Activated CD8-positive, alpha-beta memory T cell treated with anti-CD3 and anti-CD28 coated beads for 36 hours (primary cell): ENCODE data around the gene UBASH3B. TPM values are rescaled to one million over a fixed set of nuclear protein-coding genes. Genes with fewer than 3 reads are reported as not detected.
"Not testable (repeated sequence)": the region's sequence is repeated elsewhere in the genome, so short reads cannot be mapped to it uniquely, and the experiment has no call there.

Experiments
- CTCF ChIA-PET: fragments of 350-600 bp; sonication (Branson Sonifier 250); formaldehyde crosslinking; loops from one replicate; lab custom pipeline; 2021; ENCODE audit warnings: antibody characterized with exemption; lab: Charles Lee
- POLR2A ChIA-PET: fragments of 350-600 bp; sonication (Branson Sonifier 250); formaldehyde crosslinking; loops from one replicate; lab custom pipeline; 2021; ENCODE audit warnings: antibody characterized with exemption; lab: Charles Lee
- total RNA-seq, 2 experiments: library from RNA; stranded (reverse); gene quantifications; one replicate each; pipeline ENCODE4 v1.2.3, GENCODE V29; 2021

Gene UBASH3B
- total RNA-seq, 2 experiments from 2014 or later, result 54.7 to 62.7 TPM

- CTCF ChIA-PET, result interaction anchor here (0.8 to 1.4 kb wide), 5 partner anchors 13 to 201 kb away, joined by 3 to 5 read pairs (median 3); no protein-coding TSS in a partner anchor
- POLR2A ChIA-PET, result no interaction called here
Measured at GRCh38 chr11:122821169-122821568, 165.6 kb downstream of the UBASH3B start.

GRCh38 chr11:122822241-122822640, 166.7 kb downstream of the UBASH3B start:
- ChIA-PET CTCF (interaction anchor here (1.1 to 1.4 kb wide), 4 partner anchors 14 to 200 kb away, joined by 3 to 5 read pairs (median 3); no protein-coding TSS in a partner anchor), POLR2A (no interaction called here)

GRCh38 chr11:122823564-122823963, 168.0 kb downstream of the UBASH3B start:
- CTCF ChIA-PET, result interaction anchor here (1.6 kb wide), 1 partner anchor 15 kb away, joined by 4 read pairs; the partner anchor contains the start of gene CRTAM
- POLR2A ChIA-PET, result no interaction called here

- CTCF ChIA-PET, result interaction anchor here (1.0 kb wide), 1 partner anchor 33 kb away, joined by 3 read pairs; no protein-coding TSS in a partner anchor
- POLR2A ChIA-PET, result not testable (repeated sequence)
Measured at GRCh38 chr11:122829371-122829770, 173.8 kb downstream of the UBASH3B start.

- CTCF ChIA-PET, result interaction anchor here (1.8 kb wide), 1 partner anchor 20 kb away, joined by 6 read pairs; no protein-coding TSS in a partner anchor
- POLR2A ChIA-PET, result not testable (repeated sequence)
Measured at GRCh38 chr11:122832297-122832696, 176.8 kb downstream of the UBASH3B start.

- ChIA-PET CTCF (interaction anchor here (0.6 to 2.3 kb wide), 7 partner anchors 13 to 186 kb away, joined by 3 to 6 read pairs (median 3); no protein-coding TSS in a partner anchor), POLR2A (no interaction called here)
Measured at GRCh38 chr11:122832721-122833470, 177.4 kb downstream of the UBASH3B start.

- POLR2A ChIA-PET, result interaction anchor here (0.6 kb wide), 1 partner anchor 18 kb away, joined by 3 read pairs; no protein-coding TSS in a partner anchor
- CTCF ChIA-PET, result interaction anchor here (0.6 to 2.3 kb wide), 6 partner anchors 13 to 27 kb away, joined by 3 to 4 read pairs (median 3); no protein-coding TSS in a partner anchor
Measured at GRCh38 chr11:122833846-122834464, 178.4 kb downstream of the UBASH3B start.

- CTCF ChIA-PET, result interaction anchor here (1.6 kb wide), 1 partner anchor 17 kb away, joined by 8 read pairs; no protein-coding TSS in a partner anchor
- POLR2A ChIA-PET, result interaction anchor here (0.7 kb wide), 1 partner anchor 16 kb away, joined by 3 read pairs; no protein-coding TSS in a partner anchor
Measured at GRCh38 chr11:122836916-122837315, 181.4 kb downstream of the UBASH3B start.

- POLR2A ChIA-PET, result interaction anchor here (0.7 to 1.9 kb wide), 8 partner anchors 9 to 224 kb away, joined by 3 to 16 read pairs (median 6); partner anchors contain the start of gene HSPA8
- CTCF ChIA-PET, result interaction anchor here (0.8 to 3.6 kb wide), 8 partner anchors 10 to 185 kb away, joined by 3 to 20 read pairs (median 4); no protein-coding TSS in a partner anchor
Measured at GRCh38 chr11:122837528-122838346, 182.2 kb downstream of the UBASH3B start.

- CTCF ChIA-PET, result interaction anchor here (0.8 to 2.8 kb wide), 4 partner anchors 8 to 122 kb away, joined by 3 to 16 read pairs (median 8); no protein-coding TSS in a partner anchor
Measured at GRCh38 chr11:122843281-122844141, 188.0 kb downstream of the UBASH3B start.

GRCh38 chr11:122847466-122847865, 191.9 kb downstream of the UBASH3B start:
- POLR2A ChIA-PET, result interaction anchor here (1.6 to 1.8 kb wide), 2 partner anchors 9 to 215 kb away, joined by 6 read pairs; partner anchors contain the start of genes CRTAM and HSPA8
- CTCF ChIA-PET, result interaction anchor here (1.1 to 2.3 kb wide), 3 partner anchors 9 to 102 kb away, joined by 4 to 7 read pairs (median 4); partner anchors contain the start of gene CRTAM

More at GRCh38 chr11:122843281-122844141, 188.0 kb downstream of the UBASH3B start:
- POLR2A ChIA-PET, result interaction anchor here (0.7 to 1.5 kb wide), 3 partner anchors 8 to 219 kb away, joined by 3 to 10 read pairs (median 7); no protein-coding TSS in a partner anchor

- ChIA-PET CTCF (interaction anchor here (2.3 kb wide), 1 partner anchor 10 kb away, joined by 7 read pairs; the partner anchor contains the start of gene CRTAM), POLR2A (interaction anchor here (1.3 to 1.8 kb wide), 2 partner anchors 8 to 10 kb away, joined by 4 to 6 read pairs; partner anchors contain the start of gene CRTAM)
Measured at GRCh38 chr11:122848186-122848585, 192.7 kb downstream of the UBASH3B start.

GRCh38 chr11:122850076-122850631, 194.6 kb downstream of the UBASH3B start:
- POLR2A ChIA-PET, result interaction anchor here (0.7 kb wide), 1 partner anchor 12 kb away, joined by 4 read pairs; the partner anchor contains the start of gene CRTAM
- CTCF ChIA-PET, result interaction anchor here (1.1 to 1.9 kb wide), 4 partner anchors 11 to 54 kb away, joined by 3 to 14 read pairs (median 4); partner anchors contain the start of gene CRTAM

GRCh38 chr11:122851366-122851966, 195.9 kb downstream of the UBASH3B start:
- ChIA-PET CTCF (interaction anchor here (0.8 to 2.2 kb wide), 6 partner anchors 8 to 35 kb away, joined by 3 to 14 read pairs (median 4); partner anchors contain the start of gene CRTAM), POLR2A (interaction anchor here (0.8 to 2.4 kb wide), 3 partner anchors 8 to 17 kb away, joined by 3 to 16 read pairs (median 10); partner anchors contain the start of gene CRTAM)

- CTCF ChIA-PET, result interaction anchor here (0.9 to 3.2 kb wide), 13 partner anchors 8 to 223 kb away, joined by 3 to 42 read pairs (median 8); partner anchors contain the start of gene CRTAM
- POLR2A ChIA-PET, result interaction anchor here (0.8 to 2.4 kb wide), 7 partner anchors 9 to 210 kb away, joined by 3 to 16 read pairs (median 3); partner anchors contain the start of genes CRTAM and HSPA8
Measured at GRCh38 chr11:122852074-122852795, 196.7 kb downstream of the UBASH3B start.
